ENCODE measurements around the gene SVOP.

The SVOP gene

DNA sequence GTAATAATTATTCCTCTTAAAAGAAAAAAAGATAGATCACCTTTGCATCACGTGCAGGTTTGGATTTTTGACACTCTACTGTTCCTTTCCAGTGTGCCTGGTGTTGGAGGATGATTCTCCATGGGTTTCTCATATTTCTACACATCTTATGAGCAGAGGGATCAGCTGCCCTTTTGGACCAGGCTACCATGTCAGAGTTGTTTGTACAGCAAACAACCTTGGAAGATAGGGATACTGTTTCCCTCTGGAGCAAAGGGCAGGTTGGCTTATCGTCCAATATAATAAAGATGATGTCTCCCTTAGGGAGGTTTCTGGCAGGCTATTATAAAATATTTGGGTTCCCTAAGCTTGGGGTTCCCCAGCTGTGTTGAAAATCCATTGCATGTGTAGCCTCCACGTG, 98.9 kb downstream of the SVOP start:
- H3K9ac ChIP-seq (ENCODE audit: low read depth, low read length): no peak overlapping the region
- no peak overlapping the region for H2AFZ ChIP-seq (ENCODE audit: low read depth, low read length)
- no peak overlapping the region for H3K4me3 ChIP-seq (ENCODE audit: low read depth in 1 of 2, low read length in 2 of 2)
- no peaks in the 10 kb centered on the region for H3K9me3 ChIP-seq (ENCODE audit: insufficient read depth, low read length, severe bottlenecking)
- ATAC-seq (ENCODE audit: insufficient read depth, low read depth) (no peak), DNase-seq (no peak)
- no peaks in the 10 kb centered on the region for H3K79me2 ChIP-seq (ENCODE audit: insufficient read depth, low read length)
- no peak overlapping the region for H3K4me2 ChIP-seq (ENCODE audit: insufficient read depth, low read length)
- no peak overlapping the region for H3K27ac ChIP-seq (ENCODE audit: low read length)
- H3K27me3 ChIP-seq (ENCODE audit: insufficient read depth, low read length, poor library complexity): no peaks in the 10 kb centered on the region
- H3K36me3 ChIP-seq (ENCODE audit: insufficient read depth, low read length): no peaks in the 10 kb centered on the region
- H4K20me1 ChIP-seq (ENCODE audit: insufficient read depth, low read length): no peaks in the 10 kb centered on the region
- TF ChIP-seq, protein P1, sequence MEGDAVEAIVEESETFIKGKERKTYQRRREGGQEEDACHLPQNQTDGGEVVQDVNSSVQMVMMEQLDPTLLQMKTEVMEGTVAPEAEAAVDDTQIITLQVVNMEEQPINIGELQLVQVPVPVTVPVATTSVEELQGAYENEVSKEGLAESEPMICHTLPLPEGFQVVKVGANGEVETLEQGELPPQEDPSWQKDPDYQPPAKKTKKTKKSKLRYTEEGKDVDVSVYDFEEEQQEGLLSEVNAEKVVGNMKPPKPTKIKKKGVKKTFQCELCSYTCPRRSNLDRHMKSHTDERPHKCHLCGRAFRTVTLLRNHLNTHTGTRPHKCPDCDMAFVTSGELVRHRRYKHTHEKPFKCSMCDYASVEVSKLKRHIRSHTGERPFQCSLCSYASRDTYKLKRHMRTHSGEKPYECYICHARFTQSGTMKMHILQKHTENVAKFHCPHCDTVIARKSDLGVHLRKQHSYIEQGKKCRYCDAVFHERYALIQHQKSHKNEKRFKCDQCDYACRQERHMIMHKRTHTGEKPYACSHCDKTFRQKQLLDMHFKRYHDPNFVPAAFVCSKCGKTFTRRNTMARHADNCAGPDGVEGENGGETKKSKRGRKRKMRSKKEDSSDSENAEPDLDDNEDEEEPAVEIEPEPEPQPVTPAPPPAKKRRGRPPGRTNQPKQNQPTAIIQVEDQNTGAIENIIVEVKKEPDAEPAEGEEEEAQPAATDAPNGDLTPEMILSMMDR (IDR thresholded peaks at IDR 0.05; ENCODE audit: borderline replicate concordance, extremely low read depth, low read length, poor library complexity, severe bottlenecking): no peak
- H3K4me1 ChIP-seq (ENCODE audit: insufficient read depth, low read length): no peaks in the 10 kb centered on the region

DNA sequence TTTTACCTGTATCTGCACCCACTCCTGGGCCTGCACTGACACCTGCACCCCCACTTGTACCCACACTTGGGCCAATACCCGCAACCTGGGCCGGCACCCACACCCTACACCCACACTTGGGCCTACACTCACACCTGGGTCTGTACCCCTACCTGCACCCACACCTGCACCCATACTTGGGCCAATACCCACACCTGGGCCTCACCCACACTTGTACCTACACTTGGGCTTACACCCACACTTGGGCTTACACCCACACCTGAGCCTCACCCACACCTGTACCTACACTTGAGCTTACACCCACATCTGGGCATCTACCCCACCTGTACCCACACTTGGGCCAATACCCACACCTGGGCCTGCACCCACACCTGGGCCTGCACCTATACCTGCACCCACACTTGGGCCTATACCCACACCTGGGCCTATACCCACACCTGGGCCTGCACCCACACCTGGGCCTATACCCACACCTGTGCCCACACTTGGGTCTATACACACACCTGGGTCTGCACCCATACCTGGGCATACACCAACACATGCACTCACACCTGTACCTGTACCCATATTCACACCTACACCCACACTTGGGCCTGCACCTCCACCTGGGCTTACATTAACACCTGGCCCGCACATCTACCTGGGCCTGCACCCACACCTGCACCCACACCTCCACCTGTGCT, 101.8 kb downstream of the SVOP start:
- H3K9me3 ChIP-seq (ENCODE audit: insufficient read depth, low read length, severe bottlenecking): no peaks in the 10 kb centered on the region
- no peak overlapping the region for H3K4me3 ChIP-seq (ENCODE audit: low read depth in 1 of 2, low read length in 2 of 2)
- no peaks in the 10 kb centered on the region for H3K36me3 ChIP-seq (ENCODE audit: insufficient read depth, low read length)
- DNase-seq (no peak), ATAC-seq (ENCODE audit: insufficient read depth, low read depth) (no peak)
- no peaks in the 10 kb centered on the region for H3K79me2 ChIP-seq (ENCODE audit: insufficient read depth, low read length)
- peaks cover under 1% of the 10 kb centered on the region for H3K27me3 ChIP-seq (ENCODE audit: insufficient read depth, low read length, poor library complexity)
- no peak overlapping the region for H3K9ac ChIP-seq (ENCODE audit: low read depth, low read length)
- H3K4me2 ChIP-seq (ENCODE audit: insufficient read depth, low read length): no peak overlapping the region
- no peak overlapping the region for H2AFZ ChIP-seq (ENCODE audit: low read depth, low read length)
- H4K20me1 ChIP-seq (ENCODE audit: insufficient read depth, low read length): no peaks in the 10 kb centered on the region
- TF ChIP-seq, protein P1 (IDR thresholded peaks at IDR 0.05; ENCODE audit: borderline replicate concordance, extremely low read depth, low read length, poor library complexity, severe bottlenecking): no peak
- TF ChIP-seq EZH2 (IDR thresholded peaks at IDR 0.05; ENCODE audit: borderline replicate concordance, low read depth, low read length, severe bottlenecking): no peak
- no peaks in the 10 kb centered on the region for H3K4me1 ChIP-seq (ENCODE audit: insufficient read depth, low read length)
- no peak overlapping the region for H3K27ac ChIP-seq (ENCODE audit: low read length)

DNA sequence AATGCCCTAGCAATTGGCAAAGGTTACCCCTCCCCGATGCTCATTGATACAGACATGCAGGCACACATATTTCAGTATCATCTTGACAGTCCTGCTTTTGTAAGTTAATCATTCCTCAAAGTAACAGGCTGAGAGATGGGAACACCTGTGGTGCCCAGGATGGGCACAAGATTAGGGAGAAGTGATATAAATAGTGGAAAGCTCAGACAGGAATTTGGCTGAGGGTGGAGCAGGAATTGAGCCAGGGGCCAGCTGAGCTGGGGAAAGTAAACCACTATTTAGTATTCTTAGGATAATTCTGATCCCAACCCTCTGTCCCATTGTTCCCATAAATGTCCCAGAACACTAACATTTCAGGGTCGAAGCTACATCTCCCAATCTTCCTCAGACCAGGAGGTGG, 102.7 kb downstream of the SVOP start:
- Histone ChIP-seq H3K9me3 (ENCODE audit: insufficient read depth, low read length, severe bottlenecking) (no peaks in the 10 kb centered on the region), H3K27me3 (ENCODE audit: insufficient read depth, low read length, poor library complexity) (peaks cover 2% of the 10 kb centered on the region), H3K27ac (ENCODE audit: low read length) (no peak overlapping the region), H3K4me1 (ENCODE audit: insufficient read depth, low read length) (no peaks in the 10 kb centered on the region), H4K20me1 (ENCODE audit: insufficient read depth, low read length) (no peaks in the 10 kb centered on the region), H3K4me3 (ENCODE audit: low read depth in 1 of 2, low read length in 2 of 2) (no peak overlapping the region), H2AFZ (ENCODE audit: low read depth, low read length) (no peak overlapping the region), H3K4me2 (ENCODE audit: insufficient read depth, low read length) (no peak overlapping the region), H3K9ac (ENCODE audit: low read depth, low read length) (no peak overlapping the region), H3K79me2 (ENCODE audit: insufficient read depth, low read length) (no peaks in the 10 kb centered on the region), H3K36me3 (ENCODE audit: insufficient read depth, low read length) (no peaks in the 10 kb centered on the region)
- ATAC-seq (ENCODE audit: insufficient read depth, low read depth): no peak
- TF ChIP-seq, protein P1 (IDR thresholded peaks at IDR 0.05; ENCODE audit: borderline replicate concordance, extremely low read depth, low read length, poor library complexity, severe bottlenecking): no peak
- TF ChIP-seq EZH2 (IDR thresholded peaks at IDR 0.05; ENCODE audit: borderline replicate concordance, low read depth, low read length, severe bottlenecking): no peak
- DNase-seq: no peak

Measured in DND-41 (cell line).